Body of pancreas (tissue), 4 donors: ENCODE data around the gene EGLN1. TPM values are rescaled to one million over a fixed set of nuclear protein-coding genes. Genes with fewer than 3 reads are reported as not detected.
"Not testable (repeated sequence)": the region's sequence is repeated elsewhere in the genome, so short reads cannot be mapped to it uniquely, and the experiment has no call there.

Source experiments
- ATAC-seq: fragments of 150-250 bp; one replicate; pipeline ENCODE4 v1.9.1; 2016
- DNase-seq, 4 donors: peaks; one replicate each; pipeline ENCODE4 v3.0.0-alpha.2; 2019
- H3K27ac ChIP-seq, 4 donors: fragments of 200-600 bp; sonication (generic); 1 replicate in 3 of 4; 2 replicates in 1 of 4; pipeline versions ENCODE4 v1.5.1 to v1.6.1; 2016 to 2019; ENCODE audit warnings: mild to moderate bottlenecking in 1 of 4, mixed read lengths in 1 of 4, moderate library complexity in 1 of 4
- H3K27me3 ChIP-seq, 2 donors: fragments of 200-600 bp; sonication (generic); one replicate each; pipeline ENCODE4 v1.6.0; 2016; ENCODE audit warnings: mild to moderate bottlenecking in 1 of 2
- H3K36me3 ChIP-seq, 2 donors: fragments of 200-600 bp; sonication (generic); replicated peaks in 1 of 2; 2 replicates each; pipeline ENCODE4 v1.5.1; 2016; ENCODE audit warnings: low read depth in 2 of 2; ENCODE audit not compliant: insufficient read depth in 1 of 2
- H3K4me1 ChIP-seq: fragments of 200-600 bp; sonication (generic); one replicate; pipeline ENCODE4 v1.6.0; 2016
- H3K4me3 ChIP-seq, 2 donors: fragments of 200-600 bp; sonication (generic); 1 replicate in 1 of 2; 2 replicates in 1 of 2; pipeline ENCODE4 v1.5.1; 2016 to 2019
- H3K9me3 ChIP-seq, 3 donors: fragments of 200-600 bp; sonication (generic); 1 replicate in 2 of 3; 2 replicates in 1 of 3; pipeline ENCODE4 v1.5.1; 2016
- CTCF ChIP-seq, 7 experiments: fragments of 450-650 bp in 4 of 7; fragments of 200-600 bp in 3 of 7; sonication (generic) in 3 of 7; IDR thresholded peaks; one replicate each; pipeline ENCODE4 v1.5.1; 2016 to 2019; ENCODE audit warnings: antibody characterized with exemption in 7 of 7
- POLR2A ChIP-seq, 3 donors: fragments of 450-650 bp; IDR thresholded peaks; one replicate each; pipeline ENCODE4 v1.6.1; 2016; ENCODE audit warnings: antibody characterized with exemption in 3 of 3, mild to moderate bottlenecking in 2 of 3
- WGBS, 2 donors: methylation state at CpG; one replicate each; pipeline ENCODE4 v1.1.5; 2017; 5-methylcytosine and 5-hydroxymethylcytosine counted together
- intact Hi-C: fragments of 100-400 bp; cut with DNase I; formaldehyde crosslinking; loops from one replicate; pipeline ENCODE4 v1.15.1; 2023
- total RNA-seq, 2 donors: library from RNA; depleted of rRNA; stranded (reverse); fragments of >200 nt; gene quantifications; one replicate each; pipeline ENCODE4 v1.1.0, GENCODE V29; 2016

Gene EGLN1
- total RNA-seq = 10 to 100 TPM; 37.6 to 42.2 TPM

- DNase-seq (peak; percentile 85 to 91 (median 87)), ATAC-seq (peak; percentile 85)
- H3K27me3 ChIP-seq = no peaks in the 10 kb centered on the region
- intact Hi-C loops = no loop called here
- peak within 1 kb of the TSS; percentile 97 to 99 (median 98) for H3K27ac ChIP-seq
- no peaks in the 10 kb centered on the region for H3K9me3 ChIP-seq
- TF ChIP-seq POLR2A (IDR thresholded peaks at IDR 0.05) (peak; percentile 87 to 97 (median 95)), CTCF (IDR thresholded peaks at IDR 0.05) (peak in 4 of 7 experiments; percentile 24 to 40 (median 28))
- peaks cover 54% of the 10 kb centered on the region for H3K4me1 ChIP-seq
- H3K4me3 ChIP-seq = peak within 1 kb of the TSS; percentile 49 to 70
- no peaks in the 10 kb centered on the region for H3K36me3 ChIP-seq
- WGBS, 2 donors = 1 to 2% methylated on average over 4 to 52 of the region's 104 CpGs
These were observed at the start of gene EGLN1 for GRCh38 chr1:231421971-231422797. EGLN1 (minus strand) TSS chr1:231422287; CDS start chr1:231421888, 399 bp downstream.

GRCh38 chr1:231471500-231471899 lies 49.4 kb upstream of the EGLN1 start:
- H3K27ac ChIP-seq, H3K9me3 ChIP-seq, DNase-seq, intact Hi-C loops, H3K36me3 ChIP-seq, H3K4me1 ChIP-seq, H3K27me3 ChIP-seq, ATAC-seq, H3K4me3 ChIP-seq: not testable (repeated sequence)
- WGBS, 2 donors = 83 to 95% methylated on average over 5 of the region's 5 CpGs

- H3K36me3 ChIP-seq, H3K4me3 ChIP-seq, H3K27me3 ChIP-seq, intact Hi-C loops, H3K27ac ChIP-seq, H3K9me3 ChIP-seq, H3K4me1 ChIP-seq, ATAC-seq, DNase-seq: not testable (repeated sequence)
- WGBS, 2 donors = 71 to 76% methylated on average over 2 of the region's 3 CpGs
These were observed 48.9 kb upstream of the EGLN1 start for GRCh38 chr1:231471027-231471426.

- ATAC-seq (no peak), DNase-seq (no peak)
- no peak overlapping the region for H3K4me3 ChIP-seq
- H3K36me3 ChIP-seq = no peaks in the 10 kb centered on the region
- no peak overlapping the region for H3K27ac ChIP-seq
- no peaks in the 10 kb centered on the region for H3K9me3 ChIP-seq
- intact Hi-C loops = no loop called here
- TF ChIP-seq CTCF (IDR thresholded peaks at IDR 0.05) (no peak), POLR2A (IDR thresholded peaks at IDR 0.05) (no peak)
- H3K4me1 ChIP-seq = no peaks in the 10 kb centered on the region
- H3K27me3 ChIP-seq = no peaks in the 10 kb centered on the region
- WGBS, 2 donors = 87 to 91% methylated on average over 1 of the region's 1 CpG
These were observed 45.9 kb upstream of the EGLN1 start for GRCh38 chr1:231467986-231468385.

- no peak for DNase-seq
- no peak overlapping the region for H3K4me3 ChIP-seq
- H3K36me3 ChIP-seq = no peaks in the 10 kb centered on the region
- H3K27me3 ChIP-seq = no peaks in the 10 kb centered on the region
- H3K27ac ChIP-seq = no peak overlapping the region
- TF ChIP-seq POLR2A (IDR thresholded peaks at IDR 0.05) (no peak), CTCF (IDR thresholded peaks at IDR 0.05) (no peak)
- no peak for ATAC-seq
- no peaks in the 10 kb centered on the region for H3K4me1 ChIP-seq
- intact Hi-C loops = no loop called here
- WGBS, 2 donors = 94 to 95% methylated on average over 1 of the region's 1 CpG
- H3K9me3 ChIP-seq = no peaks in the 10 kb centered on the region
These were observed 43.0 kb upstream of the EGLN1 start for GRCh38 chr1:231465051-231465450.
